HG03575 (cell line): ENCODE data around the gene PLEKHG1.

ENCODE experiments used
- ATAC-seq: cut with Tn5 transposase; IDR thresholded peaks from one replicate; pipeline ENCODE4 v1.9.1; 2021; ENCODE audit not compliant: unreplicated experiment, insufficient number of reproducible peaks, low FRiP score; ENCODE audit errors: extremely low read depth

The PLEKHG1 gene

GRCh38 chr6:150615967-150616366 lies 16.3 kb downstream of the PLEKHG1 start:
- no peak for ATAC-seq

GRCh38 chr6:150616586-150616985 lies 16.9 kb downstream of the PLEKHG1 start:
- ATAC-seq = no peak

GRCh38 chr6:150617062-150617461 lies 17.4 kb downstream of the PLEKHG1 start:
- ATAC-seq = no peak

GRCh38 chr6:150617496-150618460 lies 18.1 kb downstream of the PLEKHG1 start:
- no peak for ATAC-seq

GRCh38 chr6:150619275-150619674 lies 19.6 kb downstream of the PLEKHG1 start:
- no peak for ATAC-seq

GRCh38 chr6:150620244-150620643 lies 20.6 kb downstream of the PLEKHG1 start:
- ATAC-seq = no peak

- ATAC-seq = no peak
Observed at GRCh38 chr6:150620763-150621162, 21.1 kb downstream of the PLEKHG1 start.

- ATAC-seq = no peak
Observed at GRCh38 chr6:150622476-150622875, 22.8 kb downstream of the PLEKHG1 start.

GRCh38 chr6:150622941-150623874 lies 23.5 kb downstream of the PLEKHG1 start:
- peak; percentile 96 for ATAC-seq

GRCh38 chr6:150624191-150624590 lies 24.5 kb downstream of the PLEKHG1 start:
- no peak for ATAC-seq

- no peak for ATAC-seq
Observed at GRCh38 chr6:150625927-150626326, 26.2 kb downstream of the PLEKHG1 start.

- ATAC-seq = no peak
Observed at GRCh38 chr6:150627154-150627553, 27.5 kb downstream of the PLEKHG1 start.

GRCh38 chr6:150627585-150628025 lies 27.9 kb downstream of the PLEKHG1 start:
- no peak for ATAC-seq

GRCh38 chr6:150628908-150629307 lies 29.2 kb downstream of the PLEKHG1 start:
- no peak for ATAC-seq

GRCh38 chr6:150631283-150631983 lies 31.7 kb downstream of the PLEKHG1 start:
- no peak for ATAC-seq

GRCh38 chr6:150631984-150632642 lies 32.4 kb downstream of the PLEKHG1 start:
- no peak for ATAC-seq

- ATAC-seq = no peak
Observed at GRCh38 chr6:150632785-150633485, 33.2 kb downstream of the PLEKHG1 start.

- no peak for ATAC-seq
Observed at GRCh38 chr6:150633486-150633834, 33.8 kb downstream of the PLEKHG1 start.
